ENCODE results near the gene PLCG2. TPM values are rescaled to one million over a fixed set of nuclear protein-coding genes. Genes with fewer than 3 reads are reported as not detected.
"Not testable (repeated sequence)": the region's sequence is repeated elsewhere in the genome, so short reads cannot be mapped to it uniquely, and the experiment has no call there.

Gene PLCG2
- total RNA-seq, 6 experiments from 2014 or later: 0.14 to 0.61 (median 0.27) TPM

DNA sequence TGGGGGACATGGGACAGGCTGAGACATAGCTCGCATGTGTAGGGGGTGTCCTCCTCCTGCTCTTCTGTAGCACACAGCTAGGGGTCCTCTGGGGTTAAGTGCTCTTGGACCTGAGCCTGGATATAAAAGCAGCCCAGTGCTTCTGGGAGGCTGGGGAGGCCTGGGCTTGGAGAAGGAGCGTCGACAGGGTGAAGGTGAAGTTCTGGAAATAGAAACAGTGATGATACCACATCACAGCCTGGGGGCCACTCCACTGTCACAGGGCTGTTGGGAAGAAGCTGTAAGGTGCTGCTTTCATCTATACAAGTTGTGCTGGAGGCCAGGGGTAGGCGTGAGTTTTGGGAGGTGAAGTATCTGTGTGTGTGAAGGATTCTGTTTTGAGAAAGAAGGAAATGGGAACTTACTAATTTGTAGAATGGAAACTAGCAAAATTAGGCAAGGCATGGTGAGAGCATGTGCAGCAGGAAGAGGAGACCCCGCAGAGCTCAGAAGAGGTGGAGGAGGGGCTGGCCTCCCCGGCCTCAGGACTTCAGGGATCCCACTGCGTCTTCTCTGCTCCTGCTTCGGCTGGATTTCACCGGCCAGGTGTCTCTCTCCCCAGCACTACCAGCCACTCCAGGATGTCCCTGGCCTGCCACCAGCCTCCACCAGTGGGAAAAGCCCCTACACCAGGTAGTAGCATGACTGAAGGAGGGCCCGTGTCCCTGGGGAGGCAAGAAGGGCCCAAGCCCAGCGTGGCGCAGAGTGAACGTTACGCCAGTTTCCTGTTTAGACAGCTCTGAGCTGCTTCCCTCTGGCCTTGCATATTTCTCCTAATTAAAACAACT lies 19.4 kb downstream of the PLCG2 start:
- H3K27me3 Mint-ChIP-seq (ENCODE audit: insufficient read depth): peaks cover 4% of the 10 kb centered on the region
- H3K36me3 Mint-ChIP-seq (ENCODE audit: low read depth): no peaks in the 10 kb centered on the region
- H3K9me3 Mint-ChIP-seq: no peaks in the 10 kb centered on the region
- no peak overlapping the region for H3K27ac Mint-ChIP-seq
- no peak for DNase-seq
- TF ChIP-seq, protein P1, sequence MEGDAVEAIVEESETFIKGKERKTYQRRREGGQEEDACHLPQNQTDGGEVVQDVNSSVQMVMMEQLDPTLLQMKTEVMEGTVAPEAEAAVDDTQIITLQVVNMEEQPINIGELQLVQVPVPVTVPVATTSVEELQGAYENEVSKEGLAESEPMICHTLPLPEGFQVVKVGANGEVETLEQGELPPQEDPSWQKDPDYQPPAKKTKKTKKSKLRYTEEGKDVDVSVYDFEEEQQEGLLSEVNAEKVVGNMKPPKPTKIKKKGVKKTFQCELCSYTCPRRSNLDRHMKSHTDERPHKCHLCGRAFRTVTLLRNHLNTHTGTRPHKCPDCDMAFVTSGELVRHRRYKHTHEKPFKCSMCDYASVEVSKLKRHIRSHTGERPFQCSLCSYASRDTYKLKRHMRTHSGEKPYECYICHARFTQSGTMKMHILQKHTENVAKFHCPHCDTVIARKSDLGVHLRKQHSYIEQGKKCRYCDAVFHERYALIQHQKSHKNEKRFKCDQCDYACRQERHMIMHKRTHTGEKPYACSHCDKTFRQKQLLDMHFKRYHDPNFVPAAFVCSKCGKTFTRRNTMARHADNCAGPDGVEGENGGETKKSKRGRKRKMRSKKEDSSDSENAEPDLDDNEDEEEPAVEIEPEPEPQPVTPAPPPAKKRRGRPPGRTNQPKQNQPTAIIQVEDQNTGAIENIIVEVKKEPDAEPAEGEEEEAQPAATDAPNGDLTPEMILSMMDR (IDR thresholded peaks at IDR 0.05): no peak
- no peaks in the 10 kb centered on the region for H3K4me1 Mint-ChIP-seq (ENCODE audit: low read depth)
- H3K4me3 Mint-ChIP-seq: no peak overlapping the region

DNA sequence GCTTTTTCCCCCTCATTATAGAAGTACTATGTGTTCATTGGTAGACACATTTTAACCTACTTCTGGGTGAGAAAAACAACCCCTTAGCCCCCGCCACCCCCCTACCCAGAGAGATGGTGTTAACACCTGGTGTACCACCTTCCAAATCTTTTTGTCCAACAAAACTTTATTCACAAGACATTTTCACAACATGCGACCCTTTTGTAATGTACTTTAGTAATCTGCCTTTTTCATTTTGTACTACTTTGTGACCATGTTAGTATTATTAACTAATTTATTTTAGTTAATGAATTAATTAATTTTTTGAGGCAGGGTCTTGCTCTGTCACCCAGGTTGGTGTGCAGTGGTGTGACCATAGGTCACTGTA lies 20.0 kb downstream of the PLCG2 start:
- Mint-ChIP-seq H3K9me3 (no peaks in the 10 kb centered on the region), H3K27ac (no peak overlapping the region), H3K4me3 (no peak overlapping the region), H3K27me3 (ENCODE audit: insufficient read depth) (peaks cover 4% of the 10 kb centered on the region), H3K4me1 (ENCODE audit: low read depth) (no peaks in the 10 kb centered on the region), H3K36me3 (ENCODE audit: low read depth) (no peaks in the 10 kb centered on the region)
- TF ChIP-seq, protein P1 (IDR thresholded peaks at IDR 0.05): no peak
- no peak for DNase-seq

DNA sequence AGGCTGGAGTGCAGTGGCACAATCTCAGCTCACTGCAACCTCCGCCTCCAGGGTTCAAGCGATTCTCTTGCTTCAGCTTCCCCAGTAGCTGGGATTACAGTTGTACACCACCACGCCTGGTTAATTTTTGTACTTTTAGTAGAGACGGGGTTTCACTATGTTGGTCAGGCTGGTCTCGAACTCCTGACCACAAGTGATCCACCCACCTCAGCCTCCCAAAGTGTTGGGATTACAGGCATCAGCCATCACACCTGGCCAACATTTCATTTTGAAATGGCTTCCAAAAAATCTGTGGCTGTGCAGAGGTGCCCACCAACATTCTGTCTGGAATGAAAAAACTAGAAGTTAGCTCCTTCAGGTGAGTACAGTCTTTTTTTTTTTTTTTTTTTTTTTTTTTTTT lies 22.6 kb downstream of the PLCG2 start:
- not testable (repeated sequence) for DNase-seq; H3K36me3 Mint-ChIP-seq (ENCODE audit: low read depth); H3K9me3 Mint-ChIP-seq; H3K4me1 Mint-ChIP-seq (ENCODE audit: low read depth); H3K4me3 Mint-ChIP-seq; H3K27ac Mint-ChIP-seq
- H3K27me3 Mint-ChIP-seq (ENCODE audit: insufficient read depth): peaks cover 12% of the 10 kb centered on the region

DNA sequence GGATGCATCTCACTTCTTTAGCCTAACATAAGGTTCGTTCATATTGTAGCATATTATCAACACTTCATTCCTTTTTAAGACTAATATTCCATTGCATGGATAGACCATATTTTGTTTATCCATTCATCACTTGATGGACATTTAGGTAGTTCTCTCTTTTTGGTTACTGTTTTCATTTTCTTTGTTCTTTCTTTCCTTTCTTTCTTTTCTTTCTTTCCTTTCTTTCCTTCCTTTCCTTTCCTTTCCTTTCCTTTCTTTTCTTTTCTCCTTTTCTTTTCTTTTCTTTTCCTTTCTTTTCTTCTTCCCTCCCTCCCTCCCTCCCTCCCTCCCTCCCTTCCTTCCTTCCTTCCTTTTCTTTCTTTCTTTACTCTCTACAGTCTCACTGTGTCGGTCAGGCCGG lies 24.2 kb downstream of the PLCG2 start:
- H3K9me3 Mint-ChIP-seq: no peaks in the 10 kb centered on the region
- no peaks in the 10 kb centered on the region for H3K4me1 Mint-ChIP-seq (ENCODE audit: low read depth)
- H3K4me3 Mint-ChIP-seq: no peak overlapping the region
- no peak for DNase-seq
- TF ChIP-seq, protein P1 (IDR thresholded peaks at IDR 0.05): no peak
- peaks cover 8% of the 10 kb centered on the region for H3K27me3 Mint-ChIP-seq (ENCODE audit: insufficient read depth)
- H3K36me3 Mint-ChIP-seq (ENCODE audit: low read depth): no peaks in the 10 kb centered on the region
- no peak overlapping the region for H3K27ac Mint-ChIP-seq

DNA sequence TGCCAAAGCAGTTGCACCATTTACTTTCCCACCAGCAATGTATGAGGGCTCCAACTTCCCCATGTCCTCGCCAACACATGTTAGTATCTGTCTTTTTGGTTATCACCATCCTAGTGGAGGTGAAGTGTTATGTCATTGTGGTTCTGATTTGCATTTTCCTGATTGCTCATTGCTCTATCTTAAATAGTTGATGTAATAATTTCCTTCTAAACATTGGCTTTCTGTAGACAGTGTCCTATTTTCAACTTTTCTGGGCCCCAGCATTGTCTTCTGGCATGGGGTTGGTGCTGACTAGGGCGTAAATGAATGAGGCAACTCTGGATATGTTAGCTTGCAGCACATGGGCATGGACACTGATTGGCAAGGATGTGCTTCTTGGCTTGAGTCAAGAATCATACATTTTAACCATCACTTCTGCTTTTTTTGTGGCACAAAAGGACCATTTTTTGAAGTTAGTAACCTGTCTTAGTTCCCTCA lies 25.1 kb downstream of the PLCG2 start:
- Mint-ChIP-seq H3K4me1 (ENCODE audit: low read depth) (no peaks in the 10 kb centered on the region), H3K4me3 (no peak overlapping the region), H3K9me3 (no peaks in the 10 kb centered on the region), H3K27me3 (ENCODE audit: insufficient read depth) (peaks cover 8% of the 10 kb centered on the region), H3K36me3 (ENCODE audit: low read depth) (no peaks in the 10 kb centered on the region), H3K27ac (no peak overlapping the region)
- DNase-seq: no peak
- TF ChIP-seq, protein P1 (IDR thresholded peaks at IDR 0.05): no peak

DNA sequence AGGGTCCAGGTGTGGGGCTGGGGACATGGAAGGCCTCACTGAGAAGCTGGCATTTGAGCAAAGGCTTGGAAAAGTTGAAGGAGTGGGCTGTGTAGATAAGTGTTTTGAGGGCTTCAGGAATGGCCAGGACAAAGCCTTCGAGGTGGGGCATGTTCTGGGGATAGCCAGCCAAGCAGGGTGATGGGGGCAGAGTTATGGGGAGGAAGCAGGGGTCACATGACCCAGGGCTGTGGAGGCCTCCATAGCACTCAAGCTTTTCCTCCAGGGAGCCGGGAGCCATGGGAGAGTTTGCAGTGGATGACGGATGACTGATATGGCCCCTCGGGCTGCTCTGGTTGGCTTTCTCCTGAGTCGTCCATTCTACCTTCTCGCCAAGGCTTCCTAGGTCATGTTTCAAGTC lies 27.6 kb downstream of the PLCG2 start:
- H3K27me3 Mint-ChIP-seq (ENCODE audit: insufficient read depth): peaks cover 8% of the 10 kb centered on the region; the same call in 1 of the 2 replicates
- H3K27ac Mint-ChIP-seq: no peak overlapping the region
- no peak overlapping the region for H3K4me3 Mint-ChIP-seq
- no peak for DNase-seq
- TF ChIP-seq, protein P1 (IDR thresholded peaks at IDR 0.05): no peak
- H3K4me1 Mint-ChIP-seq (ENCODE audit: low read depth): no peaks in the 10 kb centered on the region
- H3K9me3 Mint-ChIP-seq: no peaks in the 10 kb centered on the region
- H3K36me3 Mint-ChIP-seq (ENCODE audit: low read depth): no peaks in the 10 kb centered on the region
